ENCODE data around the gene PTPRD.

Gene PTPRD

GRCh38 chr9:9970514-9970913 lies 642.3 kb downstream of the PTPRD start:
- Histone ChIP-seq H2BK5ac (ENCODE audit: low read depth, low read length, poor library complexity) (no peak overlapping the region), H3K9ac (ENCODE audit: low read length) (no peak overlapping the region), H3K27ac (ENCODE audit: low read depth, low read length) (no peak overlapping the region), H3K14ac (ENCODE audit: low read length) (no peak overlapping the region), H2BK120ac (ENCODE audit: insufficient read depth, low read length, poor library complexity) (no peak overlapping the region), H2BK12ac (ENCODE audit: low read length) (no peak overlapping the region), H3K4me2 (ENCODE audit: low read length) (no peak overlapping the region), H4K12ac (ENCODE audit: low read depth, low read length) (no peak overlapping the region), H3K4me1 (ENCODE audit: control insufficient read depth in 1 of 2, insufficient read depth in 2 of 2, low read length in 2 of 2) (no peaks in the 10 kb centered on the region), H2AFZ (ENCODE audit: insufficient read depth, low read length, poor library complexity) (no peak overlapping the region), H3K79me2 (ENCODE audit: control insufficient read depth, insufficient read depth, low read length, poor library complexity) (no peaks in the 10 kb centered on the region), H3K27me3 (ENCODE audit: insufficient read depth, low read length) (no peaks in the 10 kb centered on the region), H3K23ac (ENCODE audit: low read length) (no peak overlapping the region), H4K8ac (ENCODE audit: low read depth, low read length) (no peak overlapping the region), H3K4ac (ENCODE audit: low read depth, low read length) (no peak overlapping the region), H3K36me3 (ENCODE audit: control insufficient read depth in 1 of 2, insufficient read depth in 2 of 2, low read length in 2 of 2) (no peaks in the 10 kb centered on the region), H3K4me3 (ENCODE audit: low read depth, low read length) (no peak overlapping the region), H4K91ac (ENCODE audit: low read depth, low read length) (no peak overlapping the region), H3K18ac (ENCODE audit: low read length) (no peak overlapping the region), H3K9me3 (ENCODE audit: insufficient read depth, low read depth, low read length) (no peaks in the 10 kb centered on the region), H2AK5ac (ENCODE audit: low read length) (no peak overlapping the region), H3K79me1 (ENCODE audit: low read length) (no peaks in the 10 kb centered on the region)
- no CpG with 5 or more reads among the region's 5 CpGs for WGBS (ENCODE audit: extremely low coverage, insufficient coverage, insufficient read length)
- no peak for DNase-seq

GRCh38 chr9:9963841-9964240 lies 649.0 kb downstream of the PTPRD start:
- H3K9ac ChIP-seq (ENCODE audit: low read length): no peak overlapping the region
- no peak overlapping the region for H3K27ac ChIP-seq (ENCODE audit: low read depth, low read length)
- no peak overlapping the region for H3K18ac ChIP-seq (ENCODE audit: low read length)
- no peak overlapping the region for H2AFZ ChIP-seq (ENCODE audit: insufficient read depth, low read length, poor library complexity)
- no peak overlapping the region for H3K23ac ChIP-seq (ENCODE audit: low read length)
- H2BK12ac ChIP-seq (ENCODE audit: low read length): no peak overlapping the region
- no peaks in the 10 kb centered on the region for H3K27me3 ChIP-seq (ENCODE audit: insufficient read depth, low read length)
- no peak for DNase-seq
- H4K12ac ChIP-seq (ENCODE audit: low read depth, low read length): no peak overlapping the region
- H3K36me3 ChIP-seq (ENCODE audit: control insufficient read depth in 1 of 2, insufficient read depth in 2 of 2, low read length in 2 of 2): no peaks in the 10 kb centered on the region
- no peaks in the 10 kb centered on the region for H3K79me2 ChIP-seq (ENCODE audit: control insufficient read depth, insufficient read depth, low read length, poor library complexity)
- H3K79me1 ChIP-seq (ENCODE audit: low read length): no peaks in the 10 kb centered on the region
- WGBS (ENCODE audit: extremely low coverage, insufficient coverage, insufficient read length): no CpG with 5 or more reads among the region's 3 CpGs
- no peak overlapping the region for H4K91ac ChIP-seq (ENCODE audit: low read depth, low read length)
- no peaks in the 10 kb centered on the region for H3K4me1 ChIP-seq (ENCODE audit: control insufficient read depth in 1 of 2, insufficient read depth in 2 of 2, low read length in 2 of 2)
- no peak overlapping the region for H2AK5ac ChIP-seq (ENCODE audit: low read length)
- no peak overlapping the region for H3K14ac ChIP-seq (ENCODE audit: low read length)
- H2BK120ac ChIP-seq (ENCODE audit: insufficient read depth, low read length, poor library complexity): no peak overlapping the region
- H3K4ac ChIP-seq (ENCODE audit: low read depth, low read length): no peak overlapping the region
- no peak overlapping the region for H4K8ac ChIP-seq (ENCODE audit: low read depth, low read length)
- H3K4me3 ChIP-seq (ENCODE audit: low read depth, low read length): no peak overlapping the region
- H2BK5ac ChIP-seq (ENCODE audit: low read depth, low read length, poor library complexity): no peak overlapping the region
- H3K4me2 ChIP-seq (ENCODE audit: low read length): no peak overlapping the region
- H3K9me3 ChIP-seq (ENCODE audit: insufficient read depth, low read depth, low read length): no peaks in the 10 kb centered on the region

- Histone ChIP-seq H3K18ac (ENCODE audit: low read length) (no peak overlapping the region), H3K36me3 (ENCODE audit: control insufficient read depth in 1 of 2, insufficient read depth in 2 of 2, low read length in 2 of 2) (no peaks in the 10 kb centered on the region), H3K9ac (ENCODE audit: low read length) (no peak overlapping the region), H2AFZ (ENCODE audit: insufficient read depth, low read length, poor library complexity) (no peak overlapping the region), H3K79me2 (ENCODE audit: control insufficient read depth, insufficient read depth, low read length, poor library complexity) (no peaks in the 10 kb centered on the region), H4K8ac (ENCODE audit: low read depth, low read length) (no peak overlapping the region), H2BK120ac (ENCODE audit: insufficient read depth, low read length, poor library complexity) (no peak overlapping the region), H3K4me3 (ENCODE audit: low read depth, low read length) (no peak overlapping the region), H3K9me3 (ENCODE audit: insufficient read depth, low read depth, low read length) (no peaks in the 10 kb centered on the region), H3K14ac (ENCODE audit: low read length) (no peak overlapping the region), H4K12ac (ENCODE audit: low read depth, low read length) (no peak overlapping the region), H3K27me3 (ENCODE audit: insufficient read depth, low read length) (no peaks in the 10 kb centered on the region), H3K23ac (ENCODE audit: low read length) (no peak overlapping the region), H4K91ac (ENCODE audit: low read depth, low read length) (no peak overlapping the region), H2BK12ac (ENCODE audit: low read length) (no peak overlapping the region), H2AK5ac (ENCODE audit: low read length) (no peak overlapping the region), H3K4me1 (ENCODE audit: control insufficient read depth in 1 of 2, insufficient read depth in 2 of 2, low read length in 2 of 2) (no peaks in the 10 kb centered on the region), H3K79me1 (ENCODE audit: low read length) (no peaks in the 10 kb centered on the region), H3K4ac (ENCODE audit: low read depth, low read length) (no peak overlapping the region), H2BK5ac (ENCODE audit: low read depth, low read length, poor library complexity) (no peak overlapping the region), H3K4me2 (ENCODE audit: low read length) (no peak overlapping the region), H3K27ac (ENCODE audit: low read depth, low read length) (no peak overlapping the region)
- WGBS (ENCODE audit: extremely low coverage, insufficient coverage, insufficient read length): no CpG with 5 or more reads among the region's 1 CpG
- no peak for DNase-seq
Measured at GRCh38 chr9:9961934-9962333, 650.9 kb downstream of the PTPRD start.

GRCh38 chr9:9961487-9961886 lies 651.3 kb downstream of the PTPRD start:
- Histone ChIP-seq H3K79me2 (ENCODE audit: control insufficient read depth, insufficient read depth, low read length, poor library complexity) (no peaks in the 10 kb centered on the region), H2BK12ac (ENCODE audit: low read length) (no peak overlapping the region), H2AK5ac (ENCODE audit: low read length) (no peak overlapping the region), H3K9me3 (ENCODE audit: insufficient read depth, low read depth, low read length) (no peaks in the 10 kb centered on the region), H3K36me3 (ENCODE audit: control insufficient read depth in 1 of 2, insufficient read depth in 2 of 2, low read length in 2 of 2) (no peaks in the 10 kb centered on the region), H3K4me1 (ENCODE audit: control insufficient read depth in 1 of 2, insufficient read depth in 2 of 2, low read length in 2 of 2) (no peaks in the 10 kb centered on the region), H3K4ac (ENCODE audit: low read depth, low read length) (no peak overlapping the region), H4K91ac (ENCODE audit: low read depth, low read length) (no peak overlapping the region), H3K23ac (ENCODE audit: low read length) (no peak overlapping the region), H2BK120ac (ENCODE audit: insufficient read depth, low read length, poor library complexity) (no peak overlapping the region), H4K12ac (ENCODE audit: low read depth, low read length) (no peak overlapping the region), H3K18ac (ENCODE audit: low read length) (no peak overlapping the region), H2AFZ (ENCODE audit: insufficient read depth, low read length, poor library complexity) (no peak overlapping the region), H3K4me2 (ENCODE audit: low read length) (no peak overlapping the region), H3K9ac (ENCODE audit: low read length) (no peak overlapping the region), H3K79me1 (ENCODE audit: low read length) (no peaks in the 10 kb centered on the region), H4K8ac (ENCODE audit: low read depth, low read length) (no peak overlapping the region), H2BK5ac (ENCODE audit: low read depth, low read length, poor library complexity) (no peak overlapping the region), H3K14ac (ENCODE audit: low read length) (no peak overlapping the region), H3K4me3 (ENCODE audit: low read depth, low read length) (no peak overlapping the region), H3K27me3 (ENCODE audit: insufficient read depth, low read length) (no peaks in the 10 kb centered on the region), H3K27ac (ENCODE audit: low read depth, low read length) (no peak overlapping the region)
- no peak for DNase-seq
- no CpG with 5 or more reads among the region's 2 CpGs for WGBS (ENCODE audit: extremely low coverage, insufficient coverage, insufficient read length)
